ENCODE results near the gene ACOX3. TPM values are rescaled to one million over a fixed set of nuclear protein-coding genes. Genes with fewer than 3 reads are reported as not detected.

The ACOX3 gene
- total RNA-seq, 1 experiment from 2014 or later: 40.8 TPM

DNA sequence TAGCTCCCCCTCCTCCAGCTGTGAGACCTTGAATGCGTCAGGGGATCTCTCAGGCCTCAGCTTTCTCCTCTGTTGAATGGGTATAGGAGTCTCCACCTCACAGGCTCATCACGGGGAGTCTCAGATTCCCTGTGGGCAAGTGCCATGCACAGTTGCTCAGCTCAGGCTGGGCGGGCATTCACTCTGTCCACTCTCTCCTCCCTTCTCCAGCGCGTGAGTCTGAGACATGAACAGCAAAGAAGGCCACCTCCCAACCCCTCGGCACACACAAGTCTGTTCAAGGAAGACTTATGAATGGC lies 111.0 kb downstream of the ACOX3 start:
- no peak for DNase-seq
- H3K27me3 ChIP-seq (ENCODE audit: control insufficient read depth, insufficient read depth, low read length): no peaks in the 10 kb centered on the region
- H3K36me3 ChIP-seq (replicated peaks; ENCODE audit: control insufficient read depth, insufficient read depth, low read length): no peaks in the 10 kb centered on the region
- H3K4me3 ChIP-seq (ENCODE audit: insufficient read depth, low read depth, low read length): no peak overlapping the region

DNA sequence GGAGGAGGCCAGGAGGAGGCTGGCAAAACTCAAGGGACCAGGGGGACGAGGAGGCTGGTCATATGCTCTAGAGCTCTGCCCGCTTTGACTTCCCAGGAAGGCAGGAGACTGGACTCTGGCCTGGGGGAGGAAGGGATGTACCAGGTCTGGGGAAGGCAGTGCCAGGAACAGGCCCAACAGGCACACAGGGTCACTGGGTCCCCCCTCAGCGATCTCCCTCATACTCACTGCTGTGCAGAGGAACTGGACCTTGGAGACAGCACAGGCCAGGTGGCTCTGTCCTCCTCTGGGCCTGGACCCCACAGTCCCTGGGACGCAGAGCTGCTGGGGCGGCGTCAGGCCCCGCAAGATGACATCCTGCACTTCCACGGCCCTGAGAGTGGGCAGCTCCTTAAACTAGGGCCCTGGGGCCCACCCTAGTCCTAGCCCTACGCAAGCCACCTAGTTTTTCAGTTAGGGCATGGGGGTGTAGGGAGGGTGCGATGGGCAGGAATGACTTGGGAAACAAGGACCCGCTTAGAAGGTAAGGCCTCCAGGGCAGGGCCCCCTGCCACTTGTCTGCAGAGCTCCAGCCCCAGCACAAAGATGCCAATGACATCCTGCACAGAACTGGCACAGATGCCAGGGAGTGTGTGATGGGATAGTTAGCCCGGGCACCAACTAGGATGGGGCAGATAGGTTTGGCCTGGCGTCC lies 111.5 kb downstream of the ACOX3 start:
- Histone ChIP-seq H3K4me3 (ENCODE audit: insufficient read depth, low read depth, low read length) (no peak overlapping the region), H3K27me3 (ENCODE audit: control insufficient read depth, insufficient read depth, low read length) (no peaks in the 10 kb centered on the region), H3K36me3 (replicated peaks; ENCODE audit: control insufficient read depth, insufficient read depth, low read length) (no peaks in the 10 kb centered on the region)
- DNase-seq: no peak

- DNase-seq: no peak
- no peak overlapping the region for H3K4me3 ChIP-seq (ENCODE audit: insufficient read depth, low read depth, low read length)
- H3K36me3 ChIP-seq (replicated peaks; ENCODE audit: control insufficient read depth, insufficient read depth, low read length): no peaks in the 10 kb centered on the region
Observed at GRCh38 chr4:8328456-8328855, 112.1 kb downstream of the ACOX3 start.

GRCh38 chr4:8326206-8326605 lies 114.3 kb downstream of the ACOX3 start:
- DNase-seq: no peak
- Histone ChIP-seq H3K36me3 (replicated peaks; ENCODE audit: control insufficient read depth, insufficient read depth, low read length) (no peaks in the 10 kb centered on the region), H3K27me3 (ENCODE audit: control insufficient read depth, insufficient read depth, low read length) (no peaks in the 10 kb centered on the region), H3K4me3 (ENCODE audit: insufficient read depth, low read depth, low read length) (no peak overlapping the region)

More at GRCh38 chr4:8328456-8328855, 112.1 kb downstream of the ACOX3 start:
- no peaks in the 10 kb centered on the region for H3K27me3 ChIP-seq (ENCODE audit: control insufficient read depth, insufficient read depth, low read length)

DNA sequence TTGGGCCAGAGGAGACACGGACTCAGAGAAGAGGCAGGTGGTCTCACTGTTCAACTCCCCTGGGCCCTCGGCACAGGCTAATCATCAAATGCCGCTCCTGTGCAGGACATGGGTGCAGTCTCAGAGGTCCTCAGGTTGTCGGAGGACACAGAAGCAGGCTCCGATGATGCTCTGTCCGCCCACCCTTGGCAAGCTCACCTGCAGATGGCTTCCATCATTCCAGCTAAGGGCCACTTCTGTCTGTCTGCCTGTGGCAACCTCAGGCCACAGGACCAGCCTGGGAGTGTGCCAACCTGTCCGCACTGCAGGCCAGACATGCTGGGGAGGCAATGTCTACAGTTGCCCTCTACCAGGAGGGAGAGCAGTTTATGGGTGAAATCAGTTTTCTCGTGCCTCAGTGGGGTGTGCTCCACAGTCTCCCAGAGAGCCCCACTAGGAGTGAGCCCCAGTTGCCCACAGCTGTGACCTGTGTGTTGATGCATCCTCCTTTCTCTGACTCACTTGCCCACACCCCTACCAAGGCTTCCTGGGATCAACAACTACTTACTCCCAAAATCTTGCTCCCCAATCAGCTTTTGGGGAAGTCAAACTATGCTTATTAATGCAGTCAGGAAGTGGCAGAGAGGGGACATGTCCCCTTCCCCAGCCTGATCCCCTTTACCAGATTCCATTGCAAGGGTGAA lies 115.1 kb downstream of the ACOX3 start:
- Histone ChIP-seq H3K4me3 (ENCODE audit: insufficient read depth, low read depth, low read length) (no peak overlapping the region), H3K36me3 (replicated peaks; ENCODE audit: control insufficient read depth, insufficient read depth, low read length) (no peaks in the 10 kb centered on the region), H3K27me3 (ENCODE audit: control insufficient read depth, insufficient read depth, low read length) (no peaks in the 10 kb centered on the region)
- no peak for DNase-seq

- Histone ChIP-seq H3K36me3 (replicated peaks; ENCODE audit: control insufficient read depth, insufficient read depth, low read length) (no peaks in the 10 kb centered on the region), H3K4me3 (ENCODE audit: insufficient read depth, low read depth, low read length) (no peak overlapping the region), H3K27me3 (ENCODE audit: control insufficient read depth, insufficient read depth, low read length) (no peaks in the 10 kb centered on the region)
- DNase-seq: no peak
Observed at GRCh38 chr4:8324640-8325239, 115.8 kb downstream of the ACOX3 start.

DNA sequence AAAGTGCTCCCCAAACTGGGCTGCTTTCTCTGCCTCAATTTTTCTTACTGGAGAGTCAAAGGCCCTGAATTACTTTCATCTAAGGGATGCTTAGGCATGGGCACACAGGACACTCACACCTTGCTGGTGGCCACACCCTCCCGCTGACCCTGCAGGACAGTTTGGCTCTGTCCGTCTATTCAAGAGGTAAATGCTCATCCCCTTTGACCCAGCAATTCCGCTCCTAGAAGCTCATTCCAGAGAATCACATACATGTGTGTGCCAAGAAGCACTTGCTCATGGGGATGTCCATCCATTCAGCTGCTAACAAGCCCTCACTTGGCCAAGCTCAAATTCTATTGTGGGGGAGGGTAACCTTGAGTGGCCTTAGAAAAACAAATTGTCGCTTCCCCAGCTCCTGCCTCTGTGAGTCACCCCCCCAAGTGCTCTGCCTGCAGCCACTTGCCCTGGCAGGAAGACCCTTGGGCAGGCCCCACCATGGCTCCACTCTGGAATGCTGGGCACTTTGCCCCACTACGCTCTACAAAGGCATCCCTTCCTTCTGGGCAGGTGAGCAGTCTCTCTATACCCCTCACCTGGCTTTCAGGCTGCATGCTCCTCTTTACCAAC lies 116.5 kb downstream of the ACOX3 start:
- Histone ChIP-seq H3K36me3 (replicated peaks; ENCODE audit: control insufficient read depth, insufficient read depth, low read length) (no peaks in the 10 kb centered on the region), H3K4me3 (ENCODE audit: insufficient read depth, low read depth, low read length) (no peak overlapping the region), H3K27me3 (ENCODE audit: control insufficient read depth, insufficient read depth, low read length) (no peaks in the 10 kb centered on the region)
- no peak for DNase-seq

GRCh38 chr4:8322794-8323704 lies 117.5 kb downstream of the ACOX3 start:
- no peak overlapping the region for H3K4me3 ChIP-seq (ENCODE audit: insufficient read depth, low read depth, low read length)
- no peaks in the 10 kb centered on the region for H3K27me3 ChIP-seq (ENCODE audit: control insufficient read depth, insufficient read depth, low read length)
- DNase-seq: no peak
- H3K36me3 ChIP-seq (replicated peaks; ENCODE audit: control insufficient read depth, insufficient read depth, low read length): no peaks in the 10 kb centered on the region

DNA sequence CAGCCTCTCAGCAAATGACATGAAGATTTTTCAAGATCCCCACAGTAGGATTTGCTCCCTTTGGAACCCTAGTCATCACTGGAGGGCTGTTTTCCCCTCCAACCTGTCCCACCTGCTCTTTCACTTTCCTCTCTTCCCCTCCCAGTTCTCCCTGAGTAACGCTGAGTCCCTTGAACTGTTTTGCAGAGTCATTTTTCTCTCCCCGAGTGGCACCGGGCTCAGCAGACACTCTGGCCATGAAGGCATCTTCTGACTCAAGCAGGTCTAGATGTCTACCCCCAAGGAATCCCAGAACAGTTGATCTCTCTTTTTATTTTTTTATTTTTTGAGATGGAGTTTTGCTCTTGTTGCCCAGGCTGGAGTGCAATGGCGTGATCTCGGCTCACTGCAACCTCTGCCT lies 118.8 kb downstream of the ACOX3 start:
- Histone ChIP-seq H3K4me3 (ENCODE audit: insufficient read depth, low read depth, low read length) (no peak overlapping the region), H3K36me3 (replicated peaks; ENCODE audit: control insufficient read depth, insufficient read depth, low read length) (no peaks in the 10 kb centered on the region), H3K27me3 (ENCODE audit: control insufficient read depth, insufficient read depth, low read length) (no peaks in the 10 kb centered on the region)
- no peak for DNase-seq

- Histone ChIP-seq H3K36me3 (replicated peaks; ENCODE audit: control insufficient read depth, insufficient read depth, low read length) (no peaks in the 10 kb centered on the region), H3K27me3 (ENCODE audit: control insufficient read depth, insufficient read depth, low read length) (no peaks in the 10 kb centered on the region), H3K4me3 (ENCODE audit: insufficient read depth, low read depth, low read length) (no peak overlapping the region)
- DNase-seq: no peak
Observed at GRCh38 chr4:8321220-8321619, 119.3 kb downstream of the ACOX3 start.

- Histone ChIP-seq H3K4me3 (ENCODE audit: insufficient read depth, low read depth, low read length) (no peak overlapping the region), H3K36me3 (replicated peaks; ENCODE audit: control insufficient read depth, insufficient read depth, low read length) (no peaks in the 10 kb centered on the region), H3K27me3 (ENCODE audit: control insufficient read depth, insufficient read depth, low read length) (no peaks in the 10 kb centered on the region)
- peak; percentile 86 for DNase-seq
Observed at GRCh38 chr4:8320386-8320750, 120.2 kb downstream of the ACOX3 start.

- Histone ChIP-seq H3K27me3 (ENCODE audit: control insufficient read depth, insufficient read depth, low read length) (no peaks in the 10 kb centered on the region), H3K36me3 (replicated peaks; ENCODE audit: control insufficient read depth, insufficient read depth, low read length) (no peaks in the 10 kb centered on the region), H3K4me3 (ENCODE audit: insufficient read depth, low read depth, low read length) (no peak overlapping the region)
- DNase-seq: no peak
Observed at GRCh38 chr4:8319731-8320385, 120.7 kb downstream of the ACOX3 start.

- Histone ChIP-seq H3K36me3 (replicated peaks; ENCODE audit: control insufficient read depth, insufficient read depth, low read length) (no peaks in the 10 kb centered on the region), H3K4me3 (ENCODE audit: insufficient read depth, low read depth, low read length) (no peak overlapping the region), H3K27me3 (ENCODE audit: control insufficient read depth, insufficient read depth, low read length) (no peaks in the 10 kb centered on the region)
- DNase-seq: no peak
Observed at GRCh38 chr4:8319061-8319460, 121.5 kb downstream of the ACOX3 start.

DNA sequence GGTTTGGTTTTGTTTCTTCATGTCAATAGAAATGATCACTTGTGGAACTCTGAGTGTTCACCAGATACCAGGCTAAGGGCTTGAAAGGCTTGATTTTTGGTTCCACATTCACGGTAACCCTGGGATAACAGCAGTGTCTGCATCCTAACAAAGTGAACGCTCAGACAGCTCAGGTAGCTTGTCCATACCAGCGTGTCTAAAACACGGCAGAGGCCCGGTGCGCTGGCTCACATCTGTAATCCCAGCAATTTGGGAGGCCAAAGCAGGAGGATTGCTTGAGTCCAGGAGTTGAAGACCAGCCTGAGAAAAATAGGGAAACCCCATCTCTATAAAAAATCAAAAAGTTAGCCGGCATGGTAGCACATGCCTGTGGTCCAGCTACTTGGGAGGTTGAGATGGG lies 122.0 kb downstream of the ACOX3 start:
- no peak for DNase-seq
- H3K4me3 ChIP-seq (ENCODE audit: insufficient read depth, low read depth, low read length): no peak overlapping the region
- H3K36me3 ChIP-seq (replicated peaks; ENCODE audit: control insufficient read depth, insufficient read depth, low read length): no peaks in the 10 kb centered on the region
- H3K27me3 ChIP-seq (ENCODE audit: control insufficient read depth, insufficient read depth, low read length): no peaks in the 10 kb centered on the region
